H9 (cell line): Measurements from ENCODE around the gene CXorf65. TPM values are rescaled to one million over a fixed set of nuclear protein-coding genes. Genes with fewer than 3 reads are reported as not detected.
A peak's percentile ranks its signal among the peaks of the same experiment; 100 is the strongest.

ENCODE experiments used
- DNase-seq: peaks from one replicate; pipeline ENCODE4 v3.0.0-alpha.2; 2017
- H2AFZ ChIP-seq: one replicate; pipeline ENCODE4 v1.6.1; 2013; ENCODE audit warnings: mild to moderate bottlenecking, low read length, control low read depth, moderate library complexity
- H2AK5ac ChIP-seq: 2 replicates; pipeline ENCODE4 v1.6.1; 2013; ENCODE audit warnings: low read length, control low read depth, mixed read lengths; ENCODE audit not compliant: insufficient read length
- H2BK120ac ChIP-seq: one replicate; pipeline ENCODE4 v1.6.1; 2013; ENCODE audit warnings: low read depth, mild to moderate bottlenecking, low read length, control low read depth, inconsistent platforms; ENCODE audit not compliant: poor library complexity, severe bottlenecking
- H2BK12ac ChIP-seq: 2 replicates; pipeline ENCODE4 v1.6.1; 2013; ENCODE audit warnings: low read length, control low read depth, mixed read lengths, low read depth; ENCODE audit not compliant: insufficient read length
- H2BK15ac ChIP-seq: 2 replicates; pipeline ENCODE4 v1.6.1; 2013; ENCODE audit warnings: low read depth, low read length, control low read depth
- H2BK20ac ChIP-seq: one replicate; pipeline ENCODE4 v1.6.1; 2013; ENCODE audit warnings: low read depth, mild to moderate bottlenecking, low read length, control low read depth, inconsistent platforms; ENCODE audit not compliant: poor library complexity, severe bottlenecking
- H2BK5ac ChIP-seq: 2 replicates; pipeline ENCODE4 v1.6.1; 2013; ENCODE audit warnings: low read length, control low read depth, mixed read lengths; ENCODE audit not compliant: insufficient read length
- H3K14ac ChIP-seq: 2 replicates; pipeline ENCODE4 v1.6.1; 2013; ENCODE audit warnings: low read length, control low read depth; ENCODE audit not compliant: insufficient read depth
- H3K18ac ChIP-seq: 2 replicates; pipeline ENCODE4 v1.6.1; 2013; ENCODE audit warnings: low read depth, mild to moderate bottlenecking, mixed read lengths, low read length, control low read depth; ENCODE audit not compliant: insufficient read length
- H3K23ac ChIP-seq: 2 replicates; pipeline ENCODE4 v1.6.1; 2013; ENCODE audit warnings: low read length, control low read depth, mixed read lengths, low read depth; ENCODE audit not compliant: insufficient read length
- H3K23me2 ChIP-seq: 2 replicates; pipeline ENCODE4 v1.6.1; 2013; ENCODE audit warnings: low read depth, mild to moderate bottlenecking, mixed read lengths, low read length, control low read depth; ENCODE audit not compliant: insufficient read length, poor library complexity, severe bottlenecking
- H3K27ac ChIP-seq: 2 replicates; pipeline ENCODE4 v1.5.1; 2013; ENCODE audit warnings: low read length, control low read depth, mixed read lengths, low read depth; ENCODE audit not compliant: insufficient read length
- H3K27me3 ChIP-seq: 2 replicates; pipeline ENCODE4 v1.6.1; 2013; ENCODE audit warnings: low read length, control low read depth, inconsistent platforms; ENCODE audit not compliant: insufficient read depth
- H3K4ac ChIP-seq: 2 replicates; pipeline ENCODE4 v1.6.1; 2013; ENCODE audit warnings: low read depth, mild to moderate bottlenecking, control low read depth, inconsistent platforms, low read length, moderate library complexity
- H3K4me1 ChIP-seq: 2 replicates; pipeline ENCODE4 v1.6.1; 2013; ENCODE audit warnings: low read length, control low read depth, inconsistent platforms; ENCODE audit not compliant: insufficient read depth
- H3K4me2 ChIP-seq: 2 replicates; pipeline ENCODE4 v1.6.1; 2013; ENCODE audit warnings: low read length, control low read depth, mixed read lengths; ENCODE audit not compliant: insufficient read length, insufficient read depth
- H3K56ac ChIP-seq: 2 replicates; pipeline ENCODE4 v1.6.1; 2013; ENCODE audit warnings: low read depth, mild to moderate bottlenecking, mixed read lengths, low read length, control low read depth; ENCODE audit not compliant: insufficient read length
- H3K79me1 ChIP-seq: 2 replicates; pipeline ENCODE4 v1.6.1; 2013; ENCODE audit warnings: low read depth, mild to moderate bottlenecking, moderate library complexity, low read length, control low read depth, inconsistent platforms; ENCODE audit not compliant: insufficient read depth, poor library complexity, severe bottlenecking
- H3K79me2 ChIP-seq: 2 replicates; pipeline ENCODE4 v1.6.1; 2013; ENCODE audit warnings: low read length, control low read depth, inconsistent platforms; ENCODE audit not compliant: insufficient read depth
- H3K9ac ChIP-seq: 2 replicates; pipeline ENCODE4 v1.6.1; 2013; ENCODE audit warnings: low read length, control low read depth, mixed read lengths; ENCODE audit not compliant: insufficient read length; ENCODE audit errors: extremely low read depth
- H3K9me3 ChIP-seq: one replicate; pipeline ENCODE4 v1.6.1; 2013; ENCODE audit warnings: low read depth, low read length, inconsistent platforms; ENCODE audit not compliant: control insufficient read depth
- H3T11ph ChIP-seq: one replicate; pipeline ENCODE4 v1.6.1; 2013; ENCODE audit warnings: mild to moderate bottlenecking, low read length, control low read depth, inconsistent platforms
- H4K20me1 ChIP-seq: one replicate; pipeline ENCODE4 v1.6.1; 2013; ENCODE audit not compliant: control insufficient read depth, insufficient read length, insufficient read depth
- H4K5ac ChIP-seq: 2 replicates; pipeline ENCODE4 v1.6.1; 2013; ENCODE audit warnings: low read depth, mild to moderate bottlenecking, mixed read lengths, low read length, control low read depth; ENCODE audit not compliant: insufficient read length
- H4K8ac ChIP-seq: replicated peaks from 2 replicates; pipeline ENCODE4 v1.6.1; 2013; ENCODE audit warnings: low read length, control low read depth, mixed read lengths, low read depth; ENCODE audit not compliant: insufficient read length
- H4K91ac ChIP-seq: 2 replicates; pipeline ENCODE4 v1.6.1; 2013; ENCODE audit warnings: low read depth, mild to moderate bottlenecking, moderate library complexity, mixed read lengths, low read length, control low read depth; ENCODE audit not compliant: insufficient read length
- H3K27ac Mint-ChIP-seq, 3 experiments: 2 replicates in 2 of 3; 3 replicates in 1 of 3; pipeline ENCODE4 v1.8.0; 2020 to 2021; ENCODE audit warnings: mixed read lengths in 3 of 3, mild to moderate bottlenecking in 1 of 3, moderate library complexity in 1 of 3
- H3K27me3 Mint-ChIP-seq: 2 replicates; pipeline ENCODE4 v1.8.0; 2021; ENCODE audit warnings: low read depth, mild to moderate bottlenecking, moderate library complexity, mixed read lengths
- H3K36me3 Mint-ChIP-seq, 3 experiments: 2 replicates in 2 of 3; 3 replicates in 1 of 3; pipeline ENCODE4 v1.8.0; 2020 to 2021; ENCODE audit warnings: low read depth in 3 of 3, mixed read lengths in 3 of 3; ENCODE audit not compliant: insufficient read depth in 1 of 3
- H3K4me1 Mint-ChIP-seq, 2 experiments: 2 replicates each; pipeline ENCODE4 v1.8.0; 2020; ENCODE audit warnings: mixed read lengths in 2 of 2
- H3K4me3 Mint-ChIP-seq, 2 experiments: 2 replicates in 1 of 2; 3 replicates in 1 of 2; pipeline ENCODE4 v1.8.0; 2020 to 2021; ENCODE audit warnings: mild to moderate bottlenecking in 2 of 2, mixed read lengths in 2 of 2, moderate library complexity in 1 of 2
- H3K9me3 Mint-ChIP-seq, 2 experiments: 2 replicates in 1 of 2; 3 replicates in 1 of 2; pipeline ENCODE4 v1.8.0; 2020; ENCODE audit warnings: mild to moderate bottlenecking in 2 of 2, mixed read lengths in 2 of 2, moderate library complexity in 1 of 2
- CTCF ChIP-seq: fragments of 200-600 bp; sonication (generic); conservative IDR thresholded peaks from 3 replicates; pipeline ENCODE4 v1.8.0; 2021; ENCODE audit warnings: antibody characterized with exemption, mild to moderate bottlenecking
- WGBS: extraction: QIAGEN DNeasy Blood & Tissue Kit; methylation state at CpG from one replicate; pipeline ENCODE4 v1.1.7; 2013; ENCODE audit warnings: missing lambda C conversion rate, low lambda C conversion rate, mixed read lengths; ENCODE audit not compliant: insufficient read length; ENCODE audit errors: extremely low coverage; 5-methylcytosine and 5-hydroxymethylcytosine counted together
- total RNA-seq: library from RNA; stranded (reverse); gene quantifications from 2 replicates; pipeline ENCODE4 v1.2.1, GENCODE V29; 2021

Gene CXorf65
- total RNA-seq, 1 experiment from 2014 or later: not detected

GRCh38 chrX:71067712-71068043 is 38.9 kb downstream of the CXorf65 start:
- Mint-ChIP-seq H3K27me3 (0 out of 2 replicates have a peak, but pooled peaks cover 2% of the 10 kb centered on the region), H3K9me3 (peaks cover 46 to 59% of the 10 kb centered on the region in 2 experiments), H3K4me1 (peaks cover 6 to 8% of the 10 kb centered on the region in 2 experiments; a peak in 1 of 4 replicates), H3K4me3 (peak overlapping the region; percentile 87 to 99), H3K36me3 (peaks cover 5 to 14% (median 7%) of the 10 kb centered on the region in 3 experiments; a peak in 6 of 7 replicates), H3K27ac (peak overlapping the region; percentile 69 to 97 (median 86))
- Histone ChIP-seq H2AK5ac (no peak overlapping the region), H3K23me2 (no peaks in the 10 kb centered on the region), H3K9me3 (peaks cover 8% of the 10 kb centered on the region), H3K4ac (no peak overlapping the region), H3K56ac (no peak overlapping the region), H2BK15ac (no peak overlapping the region), H3K14ac (no peak overlapping the region), H3K4me1 (no peaks in the 10 kb centered on the region), H3T11ph (no peak overlapping the region), H3K27ac (no peak overlapping the region), H3K27me3 (no peaks in the 10 kb centered on the region), H3K79me2 (peaks cover 4% of the 10 kb centered on the region; the same call in 1 of the 2 replicates), H3K79me1 (no peaks in the 10 kb centered on the region), H4K20me1 (no peaks in the 10 kb centered on the region), H3K23ac (no peak overlapping the region), H4K5ac (no peak overlapping the region), H4K8ac (no peak overlapping the region), H2BK20ac (no peak overlapping the region), H3K9ac (peak overlapping the region; percentile 74), H3K18ac (no peak overlapping the region), H2BK5ac (no peak overlapping the region), H4K91ac (no peak overlapping the region), H2AFZ (no peak overlapping the region), H3K4me2 (peak overlapping the region; percentile 82), H2BK120ac (no peak overlapping the region), H2BK12ac (no peak overlapping the region)
- TF ChIP-seq CTCF: no peak
- DNase-seq: no peak
- no CpG with 5 or more reads among the region's 10 CpGs for WGBS
